ENCODE measurements around the gene NHSL2. TPM values are rescaled to one million over a fixed set of nuclear protein-coding genes. Genes with fewer than 3 reads are reported as not detected.
A peak's percentile ranks its signal among the peaks of the same experiment; 100 is the strongest.

NHSL2 gene
- total RNA-seq, 4 donors from 2014 or later: 1.6 to 6.0 (median 3.6) TPM

DNA sequence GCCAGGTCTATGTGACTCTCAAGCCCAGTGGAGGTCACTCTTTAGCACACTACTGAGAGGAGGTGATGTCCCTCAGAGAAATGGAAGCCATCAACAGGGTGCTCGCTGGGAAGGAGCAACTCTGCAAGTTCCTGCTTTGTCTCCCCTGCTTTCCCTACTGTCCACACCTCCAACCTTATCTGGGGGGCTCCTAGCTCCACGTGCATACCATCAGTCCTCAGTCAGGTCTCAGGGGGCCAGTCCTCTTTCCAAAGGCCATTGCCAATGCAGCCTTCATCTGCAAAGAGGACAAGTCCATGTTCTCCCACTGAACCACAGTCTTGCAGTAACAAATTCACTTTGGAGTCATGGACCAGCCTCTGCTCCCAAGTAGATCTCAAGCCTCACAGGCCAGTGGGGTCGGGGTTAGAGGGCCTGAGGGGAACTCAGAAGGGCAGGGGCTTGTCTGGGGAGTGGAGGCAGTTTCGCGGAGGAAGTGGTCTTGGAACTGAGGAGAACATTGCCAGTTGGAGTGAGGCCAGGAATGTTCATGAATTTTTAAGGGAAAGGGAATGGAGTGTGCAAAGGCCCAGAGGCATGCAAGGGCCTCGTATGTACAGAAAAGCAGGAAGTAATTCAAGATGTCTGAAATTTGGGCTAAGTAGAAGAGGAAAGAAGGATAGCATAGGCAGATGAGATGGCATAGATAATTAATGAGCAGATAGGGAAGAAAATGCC lies 212.1 kb downstream of the NHSL2 start:
- Histone ChIP-seq H3K4me1 (peaks cover 3 to 35% (median 12%) of the 10 kb centered on the region in 4 donors), H3K4me3 (no peak overlapping the region), H3K9me3 (no peaks in the 10 kb centered on the region), H3K36me3 (no peaks in the 10 kb centered on the region), H3K27me3 (no peaks in the 10 kb centered on the region), H3K27ac (peak overlapping the region in 3 of 4 donors; percentile 45 to 76 (median 63))
- intact Hi-C loops (cut with DNase I; ENCODE audit: low total_unique reads) (no loop called here), in situ Hi-C loops (cut with MboI; ENCODE audit: low pct_ligation_motif_present in 1 of 4, low pct_unique_long_range_greater_than_20kb in 1 of 4, low sequenced_read_pairs in 3 of 4) (loop anchor here in 2 of 4 donors (10.0 kb wide), 2 partner anchors 98 to 118 kb away; no protein-coding TSS in a partner anchor)
- no peak for DNase-seq
- no peak for TF ChIP-seq POLR2AphosphoS5 (IDR thresholded peaks at IDR 0.05)
- WGBS, 2 donors (ENCODE audit: low coverage in 1 of 2): 53 to 72% methylated on average over 3 to 6 of the region's 6 CpGs

DNA sequence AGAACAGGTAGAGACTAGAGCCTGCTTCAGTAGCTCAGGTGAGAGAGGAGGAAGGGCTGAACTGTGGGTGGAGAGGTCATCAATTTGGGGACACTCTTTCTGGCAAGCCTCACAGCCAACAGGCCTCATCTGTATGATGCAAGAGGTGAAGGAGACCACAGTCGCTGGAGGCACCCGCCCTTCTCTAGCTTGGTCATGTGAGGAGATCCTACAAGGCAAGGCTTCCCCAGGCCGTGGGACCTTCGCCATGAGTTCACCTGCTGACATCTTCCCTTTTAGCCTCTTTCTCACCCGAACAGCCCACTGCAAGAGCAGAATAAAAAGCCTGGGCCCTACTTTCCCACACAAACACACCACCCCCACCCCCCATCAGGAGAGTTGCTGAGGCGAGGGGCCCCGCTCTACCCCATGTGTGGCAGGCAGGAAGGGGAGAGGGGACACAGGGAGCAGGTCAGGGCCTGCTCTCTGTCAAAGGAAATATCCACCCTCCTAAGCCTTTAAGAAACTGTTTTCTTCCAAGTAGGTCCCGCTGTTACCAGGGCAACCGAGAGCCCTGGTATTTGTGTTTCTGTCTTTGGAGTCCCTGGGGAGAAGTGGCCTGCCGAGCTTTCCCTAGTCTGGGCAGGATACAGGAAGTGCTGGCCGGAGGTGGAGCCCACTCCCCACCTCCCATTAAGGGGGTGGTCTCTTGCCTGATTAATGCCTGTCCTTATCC lies 213.0 kb downstream of the NHSL2 start:
- H3K4me1 ChIP-seq: peaks cover 3 to 35% (median 12%) of the 10 kb centered on the region in 4 donors
- no peaks in the 10 kb centered on the region for H3K9me3 ChIP-seq
- in situ Hi-C loops (cut with MboI; ENCODE audit: low pct_ligation_motif_present in 1 of 4, low pct_unique_long_range_greater_than_20kb in 1 of 4, low sequenced_read_pairs in 3 of 4) (loop anchor here in 2 of 4 donors (10.0 kb wide), 2 partner anchors 99 to 119 kb away; no protein-coding TSS in a partner anchor), intact Hi-C loops (cut with DNase I; ENCODE audit: low total_unique reads) (no loop called here)
- no peak for DNase-seq
- H3K27me3 ChIP-seq: no peaks in the 10 kb centered on the region
- H3K27ac ChIP-seq: peak overlapping the region; percentile 22 to 76 (median 54)
- no peak overlapping the region for H3K4me3 ChIP-seq
- 53% methylated on average over 9 of the region's 11 CpGs; no CpG with 5 or more reads in 1 of the 2 donors for WGBS, 2 donors (ENCODE audit: low coverage in 1 of 2)
- no peaks in the 10 kb centered on the region for H3K36me3 ChIP-seq
- TF ChIP-seq POLR2AphosphoS5 (IDR thresholded peaks at IDR 0.05) (no peak), EP300 (IDR thresholded peaks at IDR 0.05; ENCODE audit: low read depth) (no peak), POLR2A (IDR thresholded peaks at IDR 0.05) (no peak)
- TF ChIP-seq, protein P1, sequence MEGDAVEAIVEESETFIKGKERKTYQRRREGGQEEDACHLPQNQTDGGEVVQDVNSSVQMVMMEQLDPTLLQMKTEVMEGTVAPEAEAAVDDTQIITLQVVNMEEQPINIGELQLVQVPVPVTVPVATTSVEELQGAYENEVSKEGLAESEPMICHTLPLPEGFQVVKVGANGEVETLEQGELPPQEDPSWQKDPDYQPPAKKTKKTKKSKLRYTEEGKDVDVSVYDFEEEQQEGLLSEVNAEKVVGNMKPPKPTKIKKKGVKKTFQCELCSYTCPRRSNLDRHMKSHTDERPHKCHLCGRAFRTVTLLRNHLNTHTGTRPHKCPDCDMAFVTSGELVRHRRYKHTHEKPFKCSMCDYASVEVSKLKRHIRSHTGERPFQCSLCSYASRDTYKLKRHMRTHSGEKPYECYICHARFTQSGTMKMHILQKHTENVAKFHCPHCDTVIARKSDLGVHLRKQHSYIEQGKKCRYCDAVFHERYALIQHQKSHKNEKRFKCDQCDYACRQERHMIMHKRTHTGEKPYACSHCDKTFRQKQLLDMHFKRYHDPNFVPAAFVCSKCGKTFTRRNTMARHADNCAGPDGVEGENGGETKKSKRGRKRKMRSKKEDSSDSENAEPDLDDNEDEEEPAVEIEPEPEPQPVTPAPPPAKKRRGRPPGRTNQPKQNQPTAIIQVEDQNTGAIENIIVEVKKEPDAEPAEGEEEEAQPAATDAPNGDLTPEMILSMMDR (IDR thresholded peaks at IDR 0.05): no peak

DNA sequence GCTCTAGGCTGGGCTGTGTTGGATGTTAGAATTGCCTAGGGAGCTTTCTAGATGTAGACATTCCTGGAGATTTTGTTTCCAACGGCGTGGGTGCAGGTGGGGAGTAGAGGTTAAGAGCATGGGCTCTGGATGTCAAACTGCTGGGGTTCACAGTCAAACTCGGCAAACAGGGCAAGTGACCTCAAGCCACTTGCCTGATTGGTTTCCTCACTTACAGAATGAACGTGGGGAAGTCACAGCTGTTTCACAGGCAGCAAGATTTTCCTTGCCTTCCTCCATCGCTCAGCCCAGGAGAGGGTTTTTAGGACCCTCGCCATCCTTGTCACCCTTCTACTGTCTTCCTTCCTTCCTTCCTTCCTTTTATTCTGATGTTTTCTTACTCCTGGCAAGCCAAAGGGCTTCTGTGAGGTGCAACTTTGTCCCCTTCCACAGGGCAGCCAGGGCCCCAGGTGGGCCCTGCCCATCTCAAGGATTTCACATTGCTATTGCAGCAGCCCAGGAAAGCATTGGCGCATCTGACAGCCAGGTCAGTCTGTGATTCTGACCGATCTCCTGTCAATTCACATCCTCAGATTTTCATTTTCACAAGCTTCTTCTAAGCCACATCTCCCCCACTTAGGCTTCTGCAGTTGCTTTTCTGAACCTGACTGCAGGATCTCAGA lies 214.0 kb downstream of the NHSL2 start:
- peaks cover 3 to 35% (median 12%) of the 10 kb centered on the region in 4 donors for H3K4me1 ChIP-seq
- 40 to 70% methylated on average over 1 to 8 of the region's 8 CpGs for WGBS, 2 donors (ENCODE audit: low coverage in 1 of 2)
- intact Hi-C loops (cut with DNase I; ENCODE audit: low total_unique reads): no loop called here
- H3K9me3 ChIP-seq: no peaks in the 10 kb centered on the region
- in situ Hi-C loops (cut with MboI; ENCODE audit: low pct_ligation_motif_present in 1 of 4, low pct_unique_long_range_greater_than_20kb in 1 of 4, low sequenced_read_pairs in 3 of 4): loop anchor here (5.0 to 25.0 kb wide), 4 partner anchors 100 to 122 kb away; no protein-coding TSS in a partner anchor
- H3K36me3 ChIP-seq: no peaks in the 10 kb centered on the region
- TF ChIP-seq EP300 (IDR thresholded peaks at IDR 0.05; ENCODE audit: low read depth) (no peak), POLR2A (IDR thresholded peaks at IDR 0.05) (no peak), POLR2AphosphoS5 (IDR thresholded peaks at IDR 0.05) (no peak)
- TF ChIP-seq, protein P1 (IDR thresholded peaks at IDR 0.05): no peak
- H3K27me3 ChIP-seq: no peaks in the 10 kb centered on the region
- no peak for DNase-seq
- H3K4me3 ChIP-seq: no peak overlapping the region
- H3K27ac ChIP-seq: peak overlapping the region; percentile 22 to 76 (median 54)

DNA sequence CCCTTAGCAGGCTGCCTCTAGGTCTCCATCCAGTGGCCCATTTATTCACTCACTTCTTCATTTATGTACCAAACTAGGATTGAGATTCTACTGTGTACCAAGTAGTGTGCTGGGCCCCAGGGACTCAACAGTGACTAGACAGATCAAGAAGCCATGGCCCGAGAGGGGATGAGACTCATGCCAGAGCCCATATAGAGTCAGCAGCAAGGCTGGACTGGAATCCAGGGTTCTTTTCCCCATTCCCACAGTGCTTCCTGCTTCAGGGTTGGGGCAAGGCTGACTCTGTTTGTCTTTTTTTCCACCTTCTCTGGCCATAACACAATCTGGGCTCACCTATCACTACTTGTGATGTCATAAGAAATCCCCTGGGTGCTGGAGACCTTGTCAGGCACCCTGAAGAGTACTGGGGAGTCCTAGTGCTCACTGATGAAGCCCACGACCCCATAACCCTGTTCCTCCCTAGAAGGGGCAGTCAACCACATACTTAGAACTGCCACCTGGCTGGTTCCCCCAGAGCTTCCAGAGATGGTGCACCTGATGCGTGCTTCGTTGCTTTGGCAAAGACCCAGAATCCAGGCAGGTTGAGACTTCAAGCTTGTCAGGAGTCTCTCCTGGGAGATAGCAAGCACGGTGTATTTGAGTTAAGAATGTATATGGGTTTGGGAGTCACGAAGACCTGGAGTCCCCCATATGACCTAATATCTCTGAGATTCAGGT lies 214.8 kb downstream of the NHSL2 start:
- peaks cover 3 to 33% (median 12%) of the 10 kb centered on the region in 4 donors for H3K4me1 ChIP-seq
- no peaks in the 10 kb centered on the region for H3K36me3 ChIP-seq
- no peak overlapping the region for H3K4me3 ChIP-seq
- intact Hi-C loops (cut with DNase I; ENCODE audit: low total_unique reads): no loop called here
- H3K9me3 ChIP-seq: no peaks in the 10 kb centered on the region
- DNase-seq: no peak
- H3K27me3 ChIP-seq: peaks cover under 1% of the 10 kb centered on the region
- peak overlapping the region; percentile 35 to 63 (median 52) for H3K27ac ChIP-seq
- TF ChIP-seq POLR2AphosphoS5 (IDR thresholded peaks at IDR 0.05): no peak
- TF ChIP-seq POLR2A (IDR thresholded peaks at IDR 0.05): no peak
- no peak for TF ChIP-seq EP300 (IDR thresholded peaks at IDR 0.05; ENCODE audit: low read depth)
- TF ChIP-seq, protein P1 (IDR thresholded peaks at IDR 0.05): no peak
- 43% methylated on average over 6 of the region's 6 CpGs; no CpG with 5 or more reads in 1 of the 2 donors for WGBS, 2 donors (ENCODE audit: low coverage in 1 of 2)
- in situ Hi-C loops (cut with MboI; ENCODE audit: low pct_ligation_motif_present in 1 of 4, low pct_unique_long_range_greater_than_20kb in 1 of 4, low sequenced_read_pairs in 3 of 4): loop anchor here (5.0 to 25.0 kb wide), 4 partner anchors 101 to 123 kb away; no protein-coding TSS in a partner anchor
